Activated CD8-positive, alpha-beta memory T cell treated with anti-CD3 and anti-CD28 coated beads, Interleukin-2, amount 10 ng/mL, durations not matched to agents 7 days and 5 days (primary cell): ENCODE measurements around the gene ITPKC. TPM values are rescaled to one million over a fixed set of nuclear protein-coding genes. Genes with fewer than 3 reads are reported as not detected.

ENCODE experiments used
- total RNA-seq, 2 experiments: library from RNA; stranded (reverse); gene quantifications; one replicate each; pipeline ENCODE4 v1.2.3, GENCODE V29; 2021

The ITPKC gene
- total RNA-seq, 2 experiments from 2014 or later = 5.6 to 5.8 TPM

Other genes starting within 250 kb of the ITPKC start
- gene SHKBP1, start 140.2 kb upstream of the ITPKC start, total RNA-seq = 100 to 1,000 TPM; 135 to 153 TPM
- gene LTBP4, start 115.7 kb upstream of the ITPKC start, total RNA-seq = 10 to 100 TPM; 42.8 to 75.9 TPM
- gene NUMBL, start 26.5 kb upstream of the ITPKC start, total RNA-seq = 1 to 10 TPM; 6.4 to 7.2 TPM
- gene COQ8B, start 226 bp upstream of the ITPKC start, total RNA-seq = 10 to 100 TPM; 28.0 to 30.9 TPM
- gene ACTMAP, start 33.4 kb downstream of the ITPKC start, total RNA-seq = 10 to 100 TPM; 13.7 to 18.2 TPM
- 100 to 1,000 TPM; 176 to 193 TPM for gene SNRPA, start 34.1 kb downstream of the ITPKC start, total RNA-seq
- not detected for gene MIA, start 58.4 kb downstream of the ITPKC start, total RNA-seq
- gene RAB4B, start 61.1 kb downstream of the ITPKC start, total RNA-seq = 10 to 100 TPM; 36.2 to 56.7 TPM
- 100 to 1,000 TPM; 101 to 105 TPM for gene EGLN2, start 82.1 kb downstream of the ITPKC start, total RNA-seq
- gene CYP2A6, start 133.3 kb downstream of the ITPKC start, total RNA-seq = not detected
- gene CYP2A7, start 165.1 kb downstream of the ITPKC start, total RNA-seq = not detected